GM12873 (cell line): ENCODE measurements around the gene CD79B.
A peak's percentile ranks its signal among the peaks of the same experiment; 100 is the strongest.

ENCODE experiments used
- TF ChIP-seq, protein P1 (sequence below): IDR thresholded peaks from 2 replicates; pipeline ENCODE4 v1.5.1; 2012; ENCODE audit warnings: low read depth, mild to moderate bottlenecking, moderate library complexity, low read length, control low read depth; ENCODE audit not compliant: insufficient read depth; ENCODE audit errors: missing control alignments

CD79B gene

DNA sequence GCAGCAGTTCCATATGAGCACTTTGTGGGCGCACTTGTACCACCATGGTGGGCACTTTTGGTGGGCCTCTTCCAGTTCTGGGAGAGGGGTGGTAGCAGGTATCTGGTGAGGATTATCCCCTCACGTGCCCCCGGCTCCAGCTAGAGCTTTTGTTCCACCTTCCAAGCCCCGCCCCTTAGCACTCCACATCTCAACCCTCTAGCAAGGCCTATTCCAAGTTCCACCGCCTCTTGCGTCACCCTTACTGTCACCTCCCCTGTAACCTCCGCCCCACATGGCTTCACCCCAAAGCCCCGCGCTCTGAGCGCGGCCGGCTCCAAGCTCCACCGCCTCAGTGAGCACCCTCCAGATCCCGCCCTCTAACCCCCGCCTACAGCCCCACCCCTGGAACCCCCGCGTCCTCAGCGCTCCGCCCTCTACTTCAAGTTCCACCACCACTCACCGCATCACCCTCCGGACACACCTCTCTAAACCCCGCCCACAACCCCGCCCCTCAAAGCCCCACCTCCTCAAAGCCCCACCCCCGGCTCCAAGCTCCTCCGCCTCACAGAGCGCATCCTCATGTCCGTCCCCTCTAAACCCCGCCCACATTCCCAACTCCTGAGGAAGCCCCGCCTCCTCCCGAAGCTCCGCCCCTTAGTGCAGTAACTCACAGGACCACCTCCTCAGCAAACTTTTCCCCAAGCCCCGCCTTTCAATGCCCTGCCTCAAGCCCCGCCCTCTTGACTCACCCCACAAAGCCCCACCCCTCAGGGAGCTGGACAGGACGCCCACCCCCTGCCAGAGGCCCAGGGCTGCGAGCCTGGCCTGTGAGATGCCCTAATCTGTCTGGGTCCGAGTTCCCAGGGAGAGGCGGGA is 29.5 kb upstream of the CD79B start:
- TF ChIP-seq, protein P1, sequence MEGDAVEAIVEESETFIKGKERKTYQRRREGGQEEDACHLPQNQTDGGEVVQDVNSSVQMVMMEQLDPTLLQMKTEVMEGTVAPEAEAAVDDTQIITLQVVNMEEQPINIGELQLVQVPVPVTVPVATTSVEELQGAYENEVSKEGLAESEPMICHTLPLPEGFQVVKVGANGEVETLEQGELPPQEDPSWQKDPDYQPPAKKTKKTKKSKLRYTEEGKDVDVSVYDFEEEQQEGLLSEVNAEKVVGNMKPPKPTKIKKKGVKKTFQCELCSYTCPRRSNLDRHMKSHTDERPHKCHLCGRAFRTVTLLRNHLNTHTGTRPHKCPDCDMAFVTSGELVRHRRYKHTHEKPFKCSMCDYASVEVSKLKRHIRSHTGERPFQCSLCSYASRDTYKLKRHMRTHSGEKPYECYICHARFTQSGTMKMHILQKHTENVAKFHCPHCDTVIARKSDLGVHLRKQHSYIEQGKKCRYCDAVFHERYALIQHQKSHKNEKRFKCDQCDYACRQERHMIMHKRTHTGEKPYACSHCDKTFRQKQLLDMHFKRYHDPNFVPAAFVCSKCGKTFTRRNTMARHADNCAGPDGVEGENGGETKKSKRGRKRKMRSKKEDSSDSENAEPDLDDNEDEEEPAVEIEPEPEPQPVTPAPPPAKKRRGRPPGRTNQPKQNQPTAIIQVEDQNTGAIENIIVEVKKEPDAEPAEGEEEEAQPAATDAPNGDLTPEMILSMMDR, result no peak

DNA sequence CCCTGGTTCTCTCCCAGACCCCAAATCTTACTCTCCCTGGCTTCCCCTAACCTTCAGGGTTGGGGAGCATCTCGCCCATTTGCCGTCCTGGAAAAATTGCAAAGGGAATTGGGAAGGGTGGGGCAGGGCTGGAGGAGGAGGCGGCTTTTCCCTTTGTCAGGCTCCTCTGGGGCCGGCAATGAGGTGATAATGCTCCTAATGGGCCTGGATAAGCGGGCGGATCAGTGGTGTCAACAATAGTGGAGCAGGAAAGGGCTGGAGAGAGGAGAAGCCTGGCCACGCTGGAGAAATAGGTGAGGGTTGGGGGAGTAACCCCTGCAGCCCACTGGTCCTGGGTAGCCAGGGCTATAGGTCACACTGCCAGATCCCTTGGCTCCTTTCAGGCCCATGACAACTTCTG is 28.3 kb upstream of the CD79B start:
- TF ChIP-seq, protein P1, result no peak

DNA sequence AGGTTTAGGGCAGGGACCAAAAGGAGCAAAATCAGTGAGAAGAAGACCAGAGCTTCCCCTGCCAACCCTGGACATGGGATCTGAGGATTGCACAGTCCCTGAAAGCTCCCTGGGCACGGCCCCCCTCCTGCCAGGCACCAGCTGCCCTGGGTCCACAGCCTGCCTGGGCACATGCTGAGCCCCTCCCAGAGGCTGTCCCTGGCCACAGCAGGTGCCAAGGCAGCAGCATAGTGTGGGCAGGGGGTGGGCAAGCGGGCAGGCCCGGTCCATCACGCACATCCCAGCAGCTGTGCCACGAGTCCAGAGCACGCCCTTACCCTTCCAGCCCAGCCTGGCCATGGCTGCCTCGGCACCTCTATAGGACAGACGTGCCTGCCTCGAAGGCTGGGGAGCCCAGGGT is 27.9 kb upstream of the CD79B start:
- TF ChIP-seq, protein P1, result no peak

DNA sequence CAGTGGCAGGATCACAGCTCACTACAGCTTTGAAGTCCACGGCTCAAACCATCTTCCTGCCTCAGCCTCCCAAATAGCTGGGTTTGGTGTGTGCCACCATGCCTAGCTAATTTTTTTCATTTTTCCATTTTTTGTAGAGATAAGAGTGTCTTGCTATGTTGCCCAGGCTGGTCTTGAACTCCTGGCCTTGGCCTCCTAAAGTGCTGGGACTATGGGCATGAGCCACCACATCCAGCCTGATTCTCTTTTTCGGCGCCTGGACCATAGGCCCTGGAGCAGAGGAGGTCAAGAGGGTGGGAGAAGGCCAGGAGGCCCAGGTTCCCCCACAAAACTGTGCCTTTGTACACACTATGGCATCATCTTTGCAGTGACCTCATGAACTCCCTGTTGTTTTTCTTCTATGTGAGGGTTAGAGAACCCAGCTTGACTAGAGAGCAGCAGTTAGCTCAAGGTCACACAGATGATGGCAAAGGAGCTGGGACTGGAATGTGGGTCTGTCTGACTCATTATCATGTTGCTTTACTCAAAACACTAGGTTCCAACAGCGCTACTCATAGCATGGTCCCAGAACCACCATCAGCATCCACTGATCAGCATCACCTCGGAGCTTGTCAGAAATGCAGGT is 24.3 kb upstream of the CD79B start:
- TF ChIP-seq, protein P1, result no peak

DNA sequence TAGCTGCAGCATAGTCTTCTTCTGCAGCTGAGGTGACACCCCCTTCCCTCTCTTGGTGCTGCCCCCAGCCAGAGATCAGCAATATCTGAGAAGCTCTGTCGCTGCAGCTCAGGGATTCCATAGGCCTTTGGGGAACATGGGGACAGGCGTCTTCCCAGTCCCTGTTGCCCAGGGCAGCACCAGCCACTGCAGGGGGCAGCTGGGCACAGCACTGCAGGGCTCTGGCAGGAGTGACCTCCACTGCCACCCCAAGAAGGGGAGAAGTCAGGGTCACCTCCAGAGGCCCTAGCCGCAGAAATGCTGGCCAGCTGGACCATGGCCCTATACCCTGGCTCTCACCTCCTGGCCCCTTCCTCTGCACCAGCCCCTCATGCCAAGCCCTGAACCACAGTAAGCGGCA is 23.7 kb upstream of the CD79B start:
- TF ChIP-seq, protein P1, result no peak

DNA sequence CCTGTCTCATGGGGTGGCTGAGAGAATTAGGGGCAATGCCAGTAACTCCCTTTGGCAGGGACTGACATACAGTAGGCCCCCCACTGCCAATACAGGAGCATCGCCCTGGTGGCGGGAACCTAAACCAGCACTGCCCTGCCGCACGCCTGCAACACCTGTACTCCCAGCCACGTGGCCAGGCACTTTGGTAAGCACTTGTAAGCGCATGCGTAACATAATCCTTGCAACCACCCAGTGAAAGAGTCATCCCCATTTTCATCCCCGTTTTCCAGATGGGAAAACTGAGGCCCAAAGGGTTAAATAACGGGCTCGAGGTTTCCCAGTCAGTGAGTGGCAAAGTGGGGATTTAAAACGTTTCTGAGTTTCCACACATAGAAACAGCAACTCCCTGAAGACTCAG is 23.1 kb upstream of the CD79B start:
- TF ChIP-seq, protein P1, result peak; percentile 2

DNA sequence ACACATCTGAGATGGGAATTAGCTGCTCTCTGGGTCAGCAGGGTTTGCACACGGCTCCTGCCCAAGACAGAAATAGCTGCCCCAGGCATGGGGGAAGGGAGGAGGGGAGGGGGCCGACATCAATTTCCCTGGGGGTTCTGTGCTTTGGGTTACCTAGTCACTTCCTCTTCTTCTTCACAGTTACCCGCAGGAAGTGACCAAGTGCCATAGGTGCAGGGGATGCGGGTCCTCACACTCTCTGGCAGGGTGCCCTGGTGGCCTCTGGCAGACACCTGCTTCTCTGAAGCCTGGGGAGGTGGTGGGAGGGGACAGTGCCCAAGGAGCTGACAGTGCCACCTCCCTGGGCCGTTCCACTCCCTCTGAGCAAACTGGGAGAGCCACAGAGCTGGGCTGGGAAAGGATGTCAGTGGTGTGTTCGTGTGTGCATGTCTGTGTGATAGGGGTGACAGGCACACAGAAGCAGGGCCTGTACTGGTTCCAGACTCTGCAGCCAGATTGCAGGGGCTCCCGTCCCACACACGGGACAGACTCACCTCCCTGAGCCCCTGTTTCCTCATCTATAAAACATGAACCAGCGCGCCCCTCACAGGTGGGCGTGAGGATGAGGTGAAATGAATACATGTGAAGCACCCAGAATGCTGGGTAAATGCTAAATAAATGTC is 22.4 kb upstream of the CD79B start:
- TF ChIP-seq, protein P1, result no peak
